Neuronal stem cell (in vitro differentiated cells): ENCODE measurements around the gene SOWAHC.

Experiments
- DNase-seq: peaks from one replicate; pipeline ENCODE4 v3.0.0-alpha.2; 2013; ENCODE audit warnings: low spot score
- H2AFZ ChIP-seq: one replicate; pipeline ENCODE4 v1.6.1; 2013; ENCODE audit warnings: mild to moderate bottlenecking, low read length, inconsistent platforms
- H2AK5ac ChIP-seq: 2 replicates; pipeline ENCODE4 v1.6.1; 2013; ENCODE audit warnings: low read depth, mild to moderate bottlenecking, inconsistent platforms, low read length, moderate library complexity, mixed read lengths
- H2BK120ac ChIP-seq: 2 replicates; pipeline ENCODE4 v1.6.1; 2013; ENCODE audit warnings: low read depth, mild to moderate bottlenecking, inconsistent platforms, low read length, moderate library complexity, mixed read lengths
- H2BK12ac ChIP-seq: one replicate; pipeline ENCODE4 v1.6.1; 2013; ENCODE audit warnings: low read length, inconsistent platforms
- H2BK15ac ChIP-seq: 2 replicates; pipeline ENCODE4 v1.6.1; 2013; ENCODE audit warnings: mild to moderate bottlenecking, low read length, inconsistent platforms, mixed read lengths
- H2BK5ac ChIP-seq: one replicate; pipeline ENCODE4 v1.6.1; 2013; ENCODE audit warnings: inconsistent platforms, mild to moderate bottlenecking, low read length, moderate library complexity
- H3K14ac ChIP-seq: one replicate; pipeline ENCODE4 v1.6.1; 2013; ENCODE audit warnings: low read length, inconsistent platforms
- H3K18ac ChIP-seq: 2 replicates; pipeline ENCODE4 v1.6.1; 2013; ENCODE audit warnings: low read length, inconsistent platforms
- H3K23ac ChIP-seq: 2 replicates; pipeline ENCODE4 v1.6.1; 2013; ENCODE audit warnings: low read depth, mild to moderate bottlenecking, mixed read lengths, low read length, inconsistent platforms; ENCODE audit not compliant: poor library complexity
- H3K27ac ChIP-seq: replicated peaks from 3 replicates; pipeline ENCODE4 v1.5.1; 2013; ENCODE audit warnings: low read length, inconsistent platforms
- H3K27me3 ChIP-seq, 3 experiments: 2 replicates each; pipeline ENCODE4 v1.6.1; 2013; ENCODE audit warnings: low read length in 3 of 3, mild to moderate bottlenecking in 2 of 3, inconsistent platforms in 1 of 3, low read depth in 1 of 3, mixed read lengths in 1 of 3, moderate library complexity in 1 of 3; ENCODE audit not compliant: control insufficient read depth in 3 of 3, insufficient read depth in 3 of 3
- H3K36me3 ChIP-seq, 2 donors: replicated peaks in 1 of 2; 2 replicates each; pipeline ENCODE4 v1.6.1; 2013; ENCODE audit warnings: low read length in 2 of 2; ENCODE audit not compliant: control insufficient read depth in 2 of 2, insufficient read depth in 2 of 2
- H3K4ac ChIP-seq: 2 replicates; pipeline ENCODE4 v1.6.1; 2013; ENCODE audit warnings: inconsistent platforms, mild to moderate bottlenecking, low read length, moderate library complexity
- H3K4me1 ChIP-seq, 2 donors: 1 replicate in 1 of 2; 2 replicates in 1 of 2; pipeline ENCODE4 v1.6.1; 2013; ENCODE audit warnings: low read length in 2 of 2, low read depth in 1 of 2; ENCODE audit not compliant: control insufficient read depth in 2 of 2, insufficient read depth in 1 of 2
- H3K4me2 ChIP-seq: one replicate; pipeline ENCODE4 v1.6.1; 2013; ENCODE audit warnings: mild to moderate bottlenecking, low read length, inconsistent platforms; ENCODE audit not compliant: insufficient read depth, poor library complexity, severe bottlenecking
- H3K4me3 ChIP-seq, 2 donors: 2 replicates each; pipeline ENCODE4 v1.5.1; 2013; ENCODE audit warnings: low read length in 2 of 2, mild to moderate bottlenecking in 2 of 2, inconsistent platforms in 1 of 2, moderate library complexity in 1 of 2
- H3K79me1 ChIP-seq: one replicate; pipeline ENCODE4 v1.6.1; 2013; ENCODE audit warnings: low read depth, mild to moderate bottlenecking, inconsistent platforms, low read length, moderate library complexity
- H3K9ac ChIP-seq: one replicate; pipeline ENCODE4 v1.6.1; 2013; ENCODE audit warnings: mild to moderate bottlenecking, low read depth, low read length, inconsistent platforms; ENCODE audit not compliant: poor library complexity
- H3K9me3 ChIP-seq, 2 donors: replicated peaks in 1 of 2; 2 replicates each; pipeline versions ENCODE3 to v1.6.1; 2013; ENCODE audit warnings: low read length in 2 of 2, mild to moderate bottlenecking in 2 of 2, inconsistent platforms in 1 of 2, low read depth in 1 of 2, mixed read lengths in 1 of 2, moderate library complexity in 1 of 2; ENCODE audit not compliant: control insufficient read depth in 2 of 2, insufficient read depth in 1 of 2
- H4K8ac ChIP-seq: one replicate; pipeline ENCODE4 v1.6.1; 2013; ENCODE audit warnings: low read depth, mild to moderate bottlenecking, inconsistent platforms, low read length, moderate library complexity
- H4K91ac ChIP-seq: one replicate; pipeline ENCODE4 v1.6.1; 2013; ENCODE audit warnings: low read length, low read depth, mild to moderate bottlenecking, inconsistent platforms; ENCODE audit not compliant: poor library complexity
- WGBS, 2 donors: extraction: QIAGEN DNeasy Blood & Tissue Kit; methylation state at CpG; one replicate each; pipeline ENCODE4 v1.1.7; 2013; ENCODE audit warnings: missing lambda C conversion rate in 2 of 2, mixed read lengths in 1 of 2; ENCODE audit not compliant: insufficient read length in 2 of 2, insufficient replicate concordance in 1 of 2; ENCODE audit errors: extremely low coverage in 2 of 2; 5-methylcytosine and 5-hydroxymethylcytosine counted together

The SOWAHC gene

DNA sequence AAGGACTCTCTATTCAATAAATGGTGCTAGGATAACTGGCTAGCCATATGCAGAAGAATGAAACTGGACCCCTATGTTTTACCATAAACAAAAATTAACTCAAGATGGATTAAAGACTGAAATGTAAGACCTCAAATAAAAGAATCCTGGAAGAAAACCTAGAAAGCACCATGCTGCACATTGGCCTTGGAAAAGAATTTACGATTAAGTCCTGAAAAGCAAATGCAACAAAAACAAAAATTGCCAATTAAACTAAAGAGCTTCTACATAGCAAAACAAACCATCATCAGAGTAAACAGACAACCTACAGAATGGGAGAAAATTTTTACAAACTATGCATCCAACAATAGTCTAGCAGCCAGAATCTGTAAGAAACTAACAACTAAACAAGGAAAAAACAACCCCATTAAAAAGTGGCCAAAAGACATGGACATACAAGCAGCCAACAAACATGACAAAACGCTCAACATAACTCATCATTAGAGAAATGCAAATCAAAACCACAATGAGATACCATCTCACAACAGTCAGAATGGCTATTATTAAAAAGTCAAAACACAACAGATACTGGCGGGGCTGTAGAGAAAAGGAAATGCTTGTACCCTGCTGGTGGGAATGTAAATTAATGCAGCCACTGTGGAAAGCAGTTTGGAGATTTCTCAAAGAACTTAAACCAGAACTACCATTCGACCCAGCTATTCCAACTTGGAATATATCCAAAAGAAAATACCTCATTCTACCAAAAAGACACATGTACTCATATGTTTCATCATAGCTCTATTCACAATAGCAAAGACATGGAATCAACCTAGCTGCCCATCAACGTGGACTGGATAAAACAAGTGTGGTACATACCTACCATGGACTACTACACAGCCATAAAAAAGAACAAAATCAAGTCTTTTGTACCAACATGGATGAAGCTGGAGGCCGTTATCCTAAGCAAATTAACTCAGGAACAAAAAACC lies 31.0 kb upstream of the SOWAHC start:
- H3K4ac ChIP-seq = no peak overlapping the region
- no peak overlapping the region for H4K91ac ChIP-seq
- H3K79me1 ChIP-seq = peaks cover 2% of the 10 kb centered on the region
- H2BK5ac ChIP-seq = no peak overlapping the region
- no peak overlapping the region for H3K4me3 ChIP-seq
- DNase-seq = no peak
- no peak overlapping the region for H4K8ac ChIP-seq
- no peak overlapping the region for H2AFZ ChIP-seq
- no peaks in the 10 kb centered on the region for H3K4me1 ChIP-seq
- no CpG with 5 or more reads among the region's 6 CpGs for WGBS, 2 donors
- no peak overlapping the region for H2AK5ac ChIP-seq
- H3K9me3 ChIP-seq = peaks cover 0 to 15% of the 10 kb centered on the region in 2 donors
- no peaks in the 10 kb centered on the region for H3K27me3 ChIP-seq
- H3K27ac ChIP-seq = no peak overlapping the region
- no peak overlapping the region for H3K4me2 ChIP-seq
- no peak overlapping the region for H3K23ac ChIP-seq
- no peak overlapping the region for H3K9ac ChIP-seq
- no peak overlapping the region for H3K18ac ChIP-seq
- no peak overlapping the region for H2BK12ac ChIP-seq
- H3K36me3 ChIP-seq = peaks cover 1 to 86% of the 10 kb centered on the region in 2 donors
- H3K14ac ChIP-seq = no peak overlapping the region
- H2BK15ac ChIP-seq = no peak overlapping the region
- H2BK120ac ChIP-seq = no peak overlapping the region

DNA sequence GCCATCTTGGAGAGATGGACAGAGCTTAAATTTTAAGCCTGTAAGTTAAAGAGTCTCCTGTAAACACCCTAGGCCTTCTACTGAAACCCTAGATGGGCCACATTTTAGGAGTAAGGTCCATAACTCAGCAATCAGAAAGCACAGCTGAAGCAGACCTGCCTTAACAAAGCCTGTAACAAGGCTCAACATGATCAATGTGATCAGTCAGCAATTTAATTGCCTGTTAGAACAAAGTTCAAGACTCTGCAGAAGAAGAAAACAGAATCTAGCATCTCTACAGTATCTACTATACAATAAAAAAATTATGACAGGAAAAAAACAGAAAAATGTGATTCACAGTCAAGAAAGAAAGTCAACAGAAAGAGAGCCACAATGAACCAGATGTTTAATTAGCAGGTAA lies 27.5 kb upstream of the SOWAHC start:
- H3K9ac ChIP-seq = no peak overlapping the region
- H2AK5ac ChIP-seq = no peak overlapping the region
- no peak overlapping the region for H3K23ac ChIP-seq
- no peak overlapping the region for H2BK15ac ChIP-seq
- no peak overlapping the region for H4K91ac ChIP-seq
- no peaks in the 10 kb centered on the region for H3K27me3 ChIP-seq
- peaks cover 4 to 90% of the 10 kb centered on the region in 2 donors for H3K36me3 ChIP-seq
- no peak overlapping the region for H2AFZ ChIP-seq
- H3K14ac ChIP-seq = no peak overlapping the region
- H4K8ac ChIP-seq = no peak overlapping the region
- DNase-seq = no peak
- H2BK120ac ChIP-seq = no peak overlapping the region
- H2BK5ac ChIP-seq = no peak overlapping the region
- H3K9me3 ChIP-seq = peaks cover 0 to 15% of the 10 kb centered on the region in 2 donors
- no peak overlapping the region for H3K18ac ChIP-seq
- no peak overlapping the region for H3K4ac ChIP-seq
- H3K27ac ChIP-seq = no peak overlapping the region
- H2BK12ac ChIP-seq = no peak overlapping the region
- H3K4me3 ChIP-seq = no peak overlapping the region
- no peak overlapping the region for H3K4me2 ChIP-seq
- peaks cover 2% of the 10 kb centered on the region for H3K79me1 ChIP-seq
- H3K4me1 ChIP-seq = no peaks in the 10 kb centered on the region

DNA sequence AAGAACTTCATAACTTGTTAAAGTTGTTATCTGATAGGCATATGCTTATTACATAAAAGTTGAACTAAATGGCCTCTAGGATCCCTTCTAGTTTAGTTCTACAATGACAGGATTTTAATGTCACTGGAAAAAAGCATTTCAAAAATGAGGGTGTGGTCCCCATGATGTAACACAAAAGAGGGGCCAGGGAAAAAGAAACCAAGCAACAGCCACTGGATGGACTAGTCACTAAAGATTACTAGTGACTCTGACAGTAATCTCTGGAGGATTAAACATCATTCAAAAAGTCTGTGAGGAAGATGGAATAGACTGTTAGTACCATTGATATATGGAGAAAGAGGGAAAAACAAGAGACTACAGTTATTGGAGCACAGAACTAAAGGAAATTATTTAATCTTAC lies 23.0 kb upstream of the SOWAHC start:
- H3K9ac ChIP-seq = no peak overlapping the region
- H3K4me1 ChIP-seq = peaks cover 2 to 5% of the 10 kb centered on the region in 2 donors
- no peak overlapping the region for H3K4me3 ChIP-seq
- no peak overlapping the region for H4K91ac ChIP-seq
- H2AK5ac ChIP-seq = no peak overlapping the region
- H3K27me3 ChIP-seq = no peaks in the 10 kb centered on the region
- H3K14ac ChIP-seq = no peak overlapping the region
- H2BK120ac ChIP-seq = no peak overlapping the region
- H3K4ac ChIP-seq = no peak overlapping the region
- no peak overlapping the region for H2AFZ ChIP-seq
- H3K23ac ChIP-seq = no peak overlapping the region
- H2BK15ac ChIP-seq = no peak overlapping the region
- H2BK5ac ChIP-seq = no peak overlapping the region
- H3K9me3 ChIP-seq = no peaks in the 10 kb centered on the region
- H3K27ac ChIP-seq = no peak overlapping the region
- H2BK12ac ChIP-seq = no peak overlapping the region
- no peak overlapping the region for H3K18ac ChIP-seq
- peaks cover 3% of the 10 kb centered on the region for H3K79me1 ChIP-seq
- no peak for DNase-seq
- H3K4me2 ChIP-seq = no peak overlapping the region
- peaks cover 3 to 80% of the 10 kb centered on the region in 2 donors for H3K36me3 ChIP-seq
- H4K8ac ChIP-seq = no peak overlapping the region

DNA sequence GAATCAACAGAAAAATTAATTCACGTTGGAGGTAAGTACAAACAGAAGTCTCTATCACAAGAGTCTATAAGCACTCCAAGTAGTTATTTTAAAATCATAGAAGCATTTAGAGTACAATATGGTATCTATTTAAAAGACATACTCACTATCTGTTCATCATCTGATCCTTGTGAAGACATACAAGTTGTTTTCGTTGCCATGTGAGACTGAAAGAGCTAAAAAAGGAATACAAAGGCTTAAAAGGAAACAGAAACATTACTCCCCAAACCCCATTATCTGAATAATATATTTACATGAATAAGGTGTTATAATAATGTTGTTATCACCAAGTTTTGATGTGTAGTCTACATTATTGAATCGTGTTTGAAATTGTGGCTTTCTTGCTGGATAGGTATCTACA lies 21.3 kb upstream of the SOWAHC start:
- Histone ChIP-seq H4K8ac (no peak overlapping the region), H4K91ac (no peak overlapping the region), H3K79me1 (peaks cover 3% of the 10 kb centered on the region), H3K27me3 (no peaks in the 10 kb centered on the region), H3K27ac (no peak overlapping the region), H2BK120ac (no peak overlapping the region), H2BK12ac (no peak overlapping the region), H2BK5ac (no peak overlapping the region), H3K4ac (no peak overlapping the region), H3K36me3 (peaks cover 3 to 72% of the 10 kb centered on the region in 2 donors), H3K4me1 (peaks cover 4 to 5% of the 10 kb centered on the region in 2 donors), H3K4me3 (no peak overlapping the region), H3K9me3 (no peaks in the 10 kb centered on the region), H3K4me2 (no peak overlapping the region), H2BK15ac (no peak overlapping the region), H3K23ac (no peak overlapping the region), H3K9ac (no peak overlapping the region), H3K14ac (no peak overlapping the region), H2AFZ (no peak overlapping the region), H2AK5ac (no peak overlapping the region), H3K18ac (no peak overlapping the region)
- no peak for DNase-seq
- no CpG with 5 or more reads among the region's 3 CpGs for WGBS, 2 donors
